OCI-M2 (cell line): ENCODE measurements around the gene GUCY1A1.
"Not testable (repeated sequence)": the region's sequence is repeated elsewhere in the genome, so short reads cannot be mapped to it uniquely, and the experiment has no call there.

Source experiments
- DNase-seq: peaks from one replicate; lab custom pipeline; 2025; ENCODE audit not compliant: unreplicated experiment; lab: John Stamatoyannopoulos, UW

GUCY1A1 gene, protein sequence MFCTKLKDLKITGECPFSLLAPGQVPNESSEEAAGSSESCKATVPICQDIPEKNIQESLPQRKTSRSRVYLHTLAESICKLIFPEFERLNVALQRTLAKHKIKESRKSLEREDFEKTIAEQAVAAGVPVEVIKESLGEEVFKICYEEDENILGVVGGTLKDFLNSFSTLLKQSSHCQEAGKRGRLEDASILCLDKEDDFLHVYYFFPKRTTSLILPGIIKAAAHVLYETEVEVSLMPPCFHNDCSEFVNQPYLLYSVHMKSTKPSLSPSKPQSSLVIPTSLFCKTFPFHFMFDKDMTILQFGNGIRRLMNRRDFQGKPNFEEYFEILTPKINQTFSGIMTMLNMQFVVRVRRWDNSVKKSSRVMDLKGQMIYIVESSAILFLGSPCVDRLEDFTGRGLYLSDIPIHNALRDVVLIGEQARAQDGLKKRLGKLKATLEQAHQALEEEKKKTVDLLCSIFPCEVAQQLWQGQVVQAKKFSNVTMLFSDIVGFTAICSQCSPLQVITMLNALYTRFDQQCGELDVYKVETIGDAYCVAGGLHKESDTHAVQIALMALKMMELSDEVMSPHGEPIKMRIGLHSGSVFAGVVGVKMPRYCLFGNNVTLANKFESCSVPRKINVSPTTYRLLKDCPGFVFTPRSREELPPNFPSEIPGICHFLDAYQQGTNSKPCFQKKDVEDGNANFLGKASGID

DNA sequence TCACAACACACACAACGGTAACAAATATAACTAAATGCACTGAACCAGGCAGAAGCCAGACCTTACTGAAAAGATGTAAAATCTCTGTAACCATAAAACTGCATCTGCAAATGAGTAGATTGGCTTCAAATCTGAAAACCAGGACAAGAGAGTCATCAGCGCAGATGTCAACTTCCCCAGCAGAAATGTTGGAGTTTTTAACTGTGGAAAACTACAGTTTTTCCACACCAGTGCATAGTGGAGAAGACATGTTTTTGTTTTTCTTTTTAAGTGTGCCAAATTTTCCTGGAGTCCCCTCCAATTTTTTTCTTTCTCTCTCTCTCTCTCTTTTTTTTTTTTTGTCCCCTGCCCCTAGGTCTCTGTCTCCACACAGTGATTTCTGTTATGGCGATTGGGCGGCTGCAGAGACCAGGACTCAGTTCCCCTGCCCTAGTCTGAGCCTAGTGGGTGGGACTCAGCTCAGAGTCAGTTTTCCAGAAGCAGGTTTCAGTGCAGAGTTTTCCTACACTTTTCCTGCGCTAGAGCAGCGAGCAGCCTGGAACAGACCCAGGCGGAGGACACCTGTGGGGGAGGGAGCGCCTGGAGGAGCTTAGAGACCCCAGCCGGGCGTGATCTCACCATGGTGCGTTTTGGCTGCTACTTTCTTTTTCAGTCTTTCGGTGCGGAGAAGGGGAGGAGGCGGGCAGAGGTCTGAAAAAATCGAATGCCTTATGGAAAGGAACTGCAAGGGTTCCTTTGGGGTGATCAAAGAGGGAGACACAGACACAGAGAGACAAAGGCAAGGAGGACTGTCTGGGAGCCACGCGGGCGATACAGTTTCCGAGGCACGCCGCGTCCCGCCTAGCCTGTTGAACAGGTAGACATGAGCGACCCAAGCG is at the start of gene GUCY1A1:
Gene GUCY1A1 (plus strand): TSS at position 505 of the 878 bp plus-strand sequence. CDS start 30,020 bp downstream, outside the sequence.
- DNase-seq = no peak

DNA sequence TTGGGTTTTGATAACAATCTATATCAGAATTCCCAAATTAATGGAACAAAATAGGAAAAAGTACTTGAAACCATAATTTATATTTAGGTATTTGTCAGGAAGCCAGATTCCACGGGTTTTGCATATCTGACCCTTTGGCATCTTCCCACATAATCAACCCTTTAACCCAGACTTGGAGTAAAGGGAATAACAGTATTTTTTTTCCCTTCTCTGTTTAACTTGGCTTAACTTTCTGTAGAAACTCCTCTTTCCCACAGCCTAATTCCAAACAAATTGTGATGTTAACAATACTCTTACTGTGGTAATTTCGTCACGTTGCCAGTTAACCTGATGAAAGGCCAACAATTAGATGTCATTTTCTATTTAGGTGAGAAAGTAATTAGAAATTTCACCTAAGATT is 49.4 kb upstream of the GUCY1A1 start:
- no peak for DNase-seq

DNA sequence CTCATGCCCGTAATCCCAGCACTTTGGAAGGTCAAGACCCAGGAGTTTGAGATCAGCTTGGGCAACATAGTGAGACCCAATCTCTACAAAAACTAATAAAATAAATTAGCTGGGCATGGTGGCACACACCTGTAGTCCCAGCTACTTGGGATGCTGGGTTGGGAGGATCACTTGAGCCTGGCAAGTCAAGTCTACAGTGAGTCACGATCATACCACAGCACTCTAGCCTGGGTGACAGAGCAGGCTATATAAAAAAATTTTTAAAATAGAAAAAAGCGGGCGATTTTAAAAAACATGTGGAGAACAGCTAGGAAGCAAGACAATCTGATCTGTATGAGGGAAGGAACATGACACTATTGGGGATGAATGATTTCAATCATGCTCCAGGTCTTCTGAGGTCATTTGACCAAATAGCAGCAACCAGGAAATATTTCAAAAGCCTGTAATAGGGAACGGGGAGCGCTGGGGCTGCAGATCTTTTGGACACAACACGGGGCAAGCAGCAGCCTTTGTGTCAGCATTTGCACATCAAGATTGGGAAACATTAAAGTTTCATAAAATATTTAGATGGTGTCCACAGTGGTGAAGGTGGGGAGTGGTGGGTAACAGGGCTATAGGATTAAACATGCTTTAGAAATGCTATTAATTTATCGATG is 48.3 kb upstream of the GUCY1A1 start:
- DNase-seq = no peak

DNA sequence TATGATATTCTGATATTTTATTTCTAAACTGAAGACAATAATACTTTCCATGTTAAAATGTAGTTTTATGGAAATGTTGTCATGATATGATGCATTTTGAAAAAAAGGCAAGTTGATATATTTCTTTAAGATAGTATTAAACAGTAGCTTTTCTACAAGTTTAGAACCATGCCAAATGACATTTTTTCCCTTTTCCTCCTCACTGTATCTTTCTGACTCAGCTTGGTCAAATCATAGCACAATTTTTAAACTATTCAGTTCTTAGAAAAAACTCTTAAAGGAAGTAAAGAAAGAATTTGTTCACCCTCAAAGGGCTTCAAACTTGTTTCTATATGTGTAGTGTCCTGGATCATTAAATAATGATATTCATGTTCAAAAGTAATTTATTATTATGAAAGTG is 46.0 kb upstream of the GUCY1A1 start:
- no peak for DNase-seq

DNA sequence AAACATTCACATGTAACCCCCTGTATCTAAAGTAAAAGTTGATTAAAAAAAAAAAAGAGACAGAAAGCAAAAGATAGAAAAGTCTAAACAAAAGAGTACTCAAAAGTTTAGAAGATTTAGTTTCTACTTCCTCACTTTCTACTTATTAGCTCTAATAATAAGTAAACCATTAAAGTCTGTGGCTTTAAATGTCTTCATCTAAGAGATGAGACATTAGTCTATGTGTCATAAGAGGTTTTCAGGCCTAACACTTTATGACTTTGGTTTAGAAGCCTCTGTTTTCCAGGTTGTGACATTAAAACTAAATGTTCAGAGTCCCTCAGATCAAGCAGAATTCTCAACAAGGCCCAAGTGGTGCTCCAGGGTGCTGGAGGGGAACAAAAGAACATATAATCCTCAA is 42.2 kb upstream of the GUCY1A1 start:
- no peak for DNase-seq

DNA sequence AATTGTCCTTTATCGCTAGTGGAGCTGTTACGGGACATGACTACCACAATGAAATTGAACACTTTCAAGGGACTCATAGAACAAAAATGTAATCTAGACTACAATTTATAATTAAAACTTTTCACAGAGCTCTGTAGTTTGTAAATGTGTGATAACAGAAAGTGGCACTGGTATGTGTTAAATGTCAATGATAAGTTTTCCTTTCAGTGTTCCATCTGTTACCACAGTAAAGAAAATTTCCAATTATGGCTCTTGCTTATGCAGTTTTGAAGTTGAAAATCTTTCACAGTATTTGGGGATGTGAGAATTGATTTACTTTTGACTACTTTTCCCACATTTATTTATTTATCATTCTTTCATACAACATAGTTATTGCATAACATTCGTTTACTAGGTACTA is 40.1 kb upstream of the GUCY1A1 start:
- DNase-seq = no peak

DNA sequence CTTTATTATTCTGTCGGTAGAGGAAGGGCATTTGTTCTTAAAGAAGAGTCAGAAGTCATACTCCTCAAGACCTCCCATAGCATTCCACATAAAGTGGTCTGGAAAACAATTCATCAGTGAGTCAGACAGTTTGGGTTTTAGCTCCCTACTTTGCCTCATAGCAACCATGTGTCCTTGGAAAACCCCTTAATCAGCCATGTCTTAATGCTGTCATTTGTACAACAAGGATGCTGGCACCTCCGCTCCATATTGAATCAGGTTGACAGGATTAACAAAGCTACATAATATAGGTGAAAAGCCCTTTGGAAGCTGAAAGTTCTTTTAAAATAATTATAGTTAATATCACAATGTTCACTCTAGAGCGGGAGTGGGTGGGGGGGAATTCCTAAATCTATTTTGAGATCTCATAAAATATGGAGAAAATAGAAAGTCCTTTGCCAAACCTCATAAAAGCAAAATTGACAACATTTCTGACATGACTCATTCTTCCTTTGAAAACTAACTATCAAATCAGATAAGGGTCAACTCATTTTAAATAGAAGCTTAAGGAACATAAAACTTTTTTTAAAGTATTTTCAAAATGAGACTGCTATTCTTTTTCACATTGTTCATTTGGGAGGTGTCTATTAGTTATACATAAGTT is 37.3 kb upstream of the GUCY1A1 start:
- DNase-seq = no peak

DNA sequence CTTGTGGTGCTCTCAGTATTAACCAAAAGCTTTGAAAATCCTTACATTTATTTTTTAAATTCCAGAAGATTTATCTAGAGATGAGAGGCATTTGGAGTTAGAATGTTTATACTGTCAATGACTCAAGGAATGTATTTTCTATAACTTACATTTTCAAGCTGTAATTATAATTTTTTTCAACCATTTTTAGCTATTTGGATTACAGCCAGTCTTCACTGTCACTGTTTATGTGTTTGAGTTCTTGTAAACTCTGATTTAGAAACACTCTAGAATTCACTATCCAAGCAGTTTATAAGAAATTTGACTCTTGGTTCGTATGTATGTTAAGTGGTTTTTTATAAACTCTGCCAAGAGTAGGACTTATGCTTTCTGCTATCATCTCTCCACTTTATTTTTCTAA is 36.7 kb upstream of the GUCY1A1 start:
- DNase-seq = no peak

DNA sequence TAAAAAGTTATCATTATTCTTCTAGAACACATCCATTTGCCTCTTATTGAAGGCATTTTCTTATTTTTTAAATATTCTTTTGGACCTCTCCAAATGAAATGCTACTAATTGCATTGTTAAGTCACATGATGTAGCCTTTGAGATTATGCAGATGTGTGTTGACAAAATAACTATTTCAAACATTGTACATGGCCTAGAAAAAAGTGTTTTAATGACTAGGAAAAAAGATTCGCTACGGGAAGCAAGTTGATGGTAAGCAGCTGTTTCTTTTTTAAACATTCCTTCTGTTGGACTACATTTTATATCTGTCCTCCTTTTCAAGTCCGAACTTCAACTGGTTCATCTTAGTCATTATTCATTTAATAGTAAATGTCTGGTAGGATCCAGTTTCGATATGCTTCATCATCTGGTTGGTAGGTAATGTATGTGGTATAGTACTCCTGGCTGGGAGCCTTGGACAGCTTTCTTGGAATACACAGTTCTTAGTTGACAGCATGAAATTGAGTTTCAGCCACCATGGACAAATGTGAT is 34.3 kb upstream of the GUCY1A1 start:
- no peak for DNase-seq

DNA sequence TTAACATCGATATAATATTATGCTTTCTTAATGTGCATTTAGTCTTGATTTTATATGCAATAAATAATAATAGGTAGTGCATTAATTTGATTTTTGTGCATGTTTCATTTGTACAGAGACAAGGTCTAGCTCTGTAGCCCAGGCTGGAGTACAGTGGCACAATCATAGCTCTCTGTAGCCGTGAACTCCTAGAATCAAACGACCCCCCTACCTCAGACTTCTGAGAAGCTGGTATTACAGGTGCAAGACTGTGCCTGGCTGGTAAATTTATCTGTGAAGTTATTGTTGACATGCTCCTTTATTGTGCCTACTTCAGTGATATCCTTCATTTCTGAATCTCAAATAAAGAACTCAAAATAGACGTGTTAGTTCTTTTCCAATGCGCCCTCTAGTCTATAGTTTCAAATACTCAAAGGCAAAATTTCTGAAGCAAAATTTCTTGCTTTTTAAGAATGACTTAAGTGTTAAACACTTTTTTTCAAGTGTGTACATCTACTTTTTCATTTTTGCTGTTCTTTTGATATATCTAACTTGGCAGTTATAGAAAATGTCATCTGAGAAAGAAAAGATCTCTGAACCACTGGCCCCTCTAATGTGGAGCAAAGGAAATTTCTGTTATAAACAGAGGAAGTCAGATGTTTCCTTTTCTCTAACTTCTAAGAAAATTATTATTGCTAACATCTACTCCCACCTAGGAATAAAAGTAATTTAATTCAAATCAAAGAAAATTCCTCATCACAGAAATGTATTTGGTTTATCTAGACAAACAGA is 28.3 kb upstream of the GUCY1A1 start:
- DNase-seq = no peak

DNA sequence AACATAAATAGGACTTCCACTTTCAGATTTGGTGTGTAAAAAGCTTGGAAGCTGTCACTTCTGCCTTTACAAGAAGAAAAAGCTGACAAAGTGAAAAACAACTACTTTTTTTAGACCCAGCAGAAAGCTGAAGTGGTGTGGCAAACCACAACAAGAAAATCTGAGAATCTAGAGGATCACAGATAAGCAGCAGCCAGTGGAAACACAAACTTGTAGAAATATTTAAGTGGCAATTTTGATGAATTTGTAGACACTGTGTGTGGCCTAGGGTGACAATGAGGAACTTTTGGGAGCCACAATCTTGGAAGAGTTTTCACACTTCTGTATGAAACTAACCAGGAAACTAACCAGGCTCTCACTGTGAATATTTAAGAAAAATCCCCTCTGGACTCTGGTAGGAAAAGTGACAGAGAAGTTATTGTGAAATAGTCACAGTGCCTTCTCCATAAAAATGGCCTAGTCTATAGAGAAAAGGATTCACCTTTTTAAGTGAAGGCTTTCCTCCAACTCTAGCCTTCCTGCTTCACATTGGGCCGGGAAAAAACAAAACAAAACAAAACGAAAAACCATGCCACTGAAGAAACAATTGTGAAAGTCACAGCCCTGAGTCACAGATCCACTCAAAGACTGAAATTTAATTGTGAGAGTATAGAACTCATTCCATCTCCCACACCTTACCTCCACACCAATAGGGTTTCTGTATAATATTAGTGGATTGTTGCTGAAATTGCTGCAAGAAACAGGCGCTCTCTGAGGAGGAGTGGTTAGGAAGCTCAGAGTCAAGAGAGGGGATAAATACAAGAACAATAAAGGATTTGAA is 26.7 kb upstream of the GUCY1A1 start:
- no peak for DNase-seq

DNA sequence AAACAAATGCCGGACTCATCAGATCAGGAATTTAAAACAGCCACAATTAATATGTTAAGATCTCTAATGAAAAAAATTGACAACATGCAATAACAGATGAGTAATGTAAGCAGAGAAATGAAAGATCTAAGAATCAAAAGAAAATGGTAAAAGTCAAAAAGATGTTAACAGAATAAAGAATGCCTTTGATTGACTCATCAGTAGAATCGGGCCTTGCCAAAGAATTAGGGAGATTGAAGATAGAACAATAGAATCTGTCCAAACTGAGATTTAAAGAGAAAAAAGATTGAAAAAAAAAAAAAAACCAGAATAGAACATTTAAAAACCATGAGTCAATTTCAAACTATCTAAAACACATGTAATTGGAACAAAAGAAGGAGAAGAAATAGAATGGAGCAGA is 25.9 kb upstream of the GUCY1A1 start:
- no peak for DNase-seq

DNA sequence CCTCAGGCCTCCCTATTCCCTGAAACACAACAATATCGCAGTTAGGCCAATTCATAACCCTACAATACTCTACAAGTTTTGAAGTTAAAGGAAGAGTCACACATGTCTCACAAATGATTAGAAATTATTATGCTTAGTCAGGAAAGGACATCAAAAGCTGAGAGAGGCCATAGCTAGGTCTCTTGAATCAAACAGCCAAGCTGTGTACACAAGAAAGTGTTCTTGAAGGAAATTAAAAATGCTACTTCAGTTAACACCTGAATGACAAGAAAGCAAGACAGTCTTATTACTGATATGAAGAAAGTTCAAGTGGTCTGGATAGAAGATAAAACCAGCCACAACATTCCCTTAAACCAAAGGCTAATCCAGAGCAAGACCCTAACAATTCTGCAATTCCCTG is 23.6 kb upstream of the GUCY1A1 start:
- no peak for DNase-seq

DNA sequence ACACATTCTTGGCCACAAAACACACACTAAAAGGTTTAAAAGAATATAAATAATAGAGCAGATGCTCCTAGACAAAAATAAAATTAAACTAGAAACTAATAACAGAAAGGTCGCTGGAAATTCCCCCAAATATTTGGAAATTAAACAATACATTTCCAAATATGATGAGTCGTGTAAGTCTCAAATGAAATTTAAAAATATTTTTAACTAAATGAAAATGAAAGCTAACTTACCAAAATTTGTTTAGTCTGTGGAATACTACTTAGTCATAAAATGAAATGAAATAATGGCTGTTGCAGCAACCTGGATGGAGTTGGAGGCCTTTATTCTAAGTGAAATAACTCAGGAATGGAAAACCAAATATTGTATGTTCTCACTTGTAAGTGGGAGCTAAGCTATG is 20.6 kb upstream of the GUCY1A1 start:
- DNase-seq = no peak

DNA sequence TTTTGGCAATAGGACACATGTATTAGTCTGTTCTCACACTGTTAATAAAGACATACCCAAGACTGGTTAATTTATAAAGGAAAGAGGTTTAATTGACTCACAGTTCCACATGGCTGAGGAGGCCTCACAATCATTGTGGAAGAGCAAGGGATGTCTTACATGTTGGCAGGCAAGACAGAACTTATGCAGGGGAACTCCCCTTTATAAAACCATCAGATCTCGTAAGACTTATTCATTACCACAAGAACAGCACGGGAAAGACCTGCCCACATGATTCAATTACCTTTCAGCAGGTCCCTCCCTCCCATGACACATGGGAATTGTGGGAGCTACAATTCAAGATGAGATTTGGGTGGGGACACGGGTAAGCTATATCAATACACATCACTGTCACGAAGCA is 15.9 kb upstream of the GUCY1A1 start:
- DNase-seq = not testable (repeated sequence)

DNA sequence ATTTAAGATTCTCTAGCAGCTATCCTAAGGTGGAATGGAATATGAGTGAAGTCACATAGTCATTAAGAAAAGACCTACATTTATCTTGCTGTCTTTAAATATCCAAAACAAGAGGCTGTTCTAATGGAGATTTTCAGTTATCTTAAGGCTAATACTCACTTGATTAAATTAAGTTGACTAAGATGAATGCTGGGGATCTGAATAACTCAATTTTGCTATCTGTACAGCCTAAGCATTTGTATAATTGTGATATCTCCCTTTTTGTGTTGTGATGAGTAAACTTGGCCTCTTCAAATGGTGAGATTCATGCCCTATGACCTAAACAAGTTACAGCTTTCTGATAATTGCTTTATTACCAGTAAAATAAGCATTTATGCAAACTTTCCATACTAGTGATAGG is 13.6 kb upstream of the GUCY1A1 start:
- no peak for DNase-seq

DNA sequence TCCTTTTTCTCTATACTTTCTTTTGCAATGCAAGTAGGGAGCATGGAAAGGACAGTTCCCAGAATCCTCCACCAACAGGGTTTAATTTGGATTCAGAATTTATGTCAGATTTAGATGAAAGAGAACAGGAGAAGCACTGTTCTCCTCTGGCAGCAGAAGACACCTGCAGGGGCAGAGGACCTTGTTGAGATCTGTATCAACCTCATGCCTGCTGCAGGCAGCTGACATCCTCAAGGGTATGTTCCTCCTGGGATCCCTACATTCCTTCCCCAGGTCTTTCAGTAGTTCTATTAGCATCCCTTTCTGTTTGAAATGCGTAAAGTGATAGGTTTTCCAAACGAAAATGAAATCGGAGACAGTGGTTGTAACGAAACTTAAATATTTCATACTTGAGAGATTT is 10.6 kb upstream of the GUCY1A1 start:
- no peak for DNase-seq

DNA sequence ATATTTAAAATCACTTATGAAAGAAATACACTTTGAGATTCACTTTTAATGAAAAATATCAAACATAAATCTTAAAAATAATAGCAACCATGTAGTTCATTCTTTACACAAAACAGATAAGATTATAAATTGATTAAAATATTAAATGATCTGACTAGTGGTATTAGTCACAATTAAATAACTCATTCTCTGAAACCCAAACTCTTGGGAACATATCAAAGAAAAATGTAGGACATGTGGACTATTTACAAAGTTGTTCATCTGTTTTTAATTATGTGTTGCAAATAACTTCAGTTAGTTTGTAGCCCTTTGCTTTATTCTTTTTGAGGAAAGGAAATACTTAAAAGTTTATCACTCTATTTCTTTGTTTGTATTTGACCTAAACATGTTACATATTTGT is 9.5 kb upstream of the GUCY1A1 start:
- DNase-seq = no peak
